MM.1S (cell line): ENCODE results near the gene CDK6.

Experiments used
- DNase-seq: peaks from one replicate; pipeline ENCODE4 v3.0.0-alpha.2; 2015
- H2AFZ ChIP-seq: fragments of 300-600 bp; sonication (generic); 2 replicates; pipeline ENCODE4 v1.6.0; 2016; ENCODE audit warnings: antibody characterized with exemption, low read length
- H3F3A ChIP-seq: fragments of 300-600 bp; sonication (generic); 2 replicates; pipeline ENCODE4 v1.6.1; 2016; ENCODE audit warnings: mild to moderate bottlenecking, antibody characterized with exemption, low read length, moderate library complexity, mixed read lengths; ENCODE audit not compliant: insufficient read depth
- H3K27ac ChIP-seq: fragments of 300-600 bp; sonication (generic); 2 replicates; pipeline ENCODE4 v1.5.1; 2016; ENCODE audit warnings: mild to moderate bottlenecking, low read length
- H3K27me3 ChIP-seq: fragments of 300-600 bp; sonication (generic); replicated peaks from 2 replicates; pipeline ENCODE4 v1.6.0; 2016; ENCODE audit warnings: low read length; ENCODE audit not compliant: insufficient read depth
- H3K36me3 ChIP-seq: fragments of 300-600 bp; sonication (generic); replicated peaks from 2 replicates; pipeline ENCODE4 v1.6.1; 2016; ENCODE audit warnings: mild to moderate bottlenecking, low read length, mixed read lengths; ENCODE audit not compliant: insufficient read depth
- H3K4me1 ChIP-seq: fragments of 300-600 bp; sonication (generic); 2 replicates; pipeline ENCODE4 v1.6.1; 2016; ENCODE audit warnings: low read length, mixed read lengths
- H3K4me2 ChIP-seq: fragments of 300-600 bp; sonication (generic); 2 replicates; pipeline ENCODE4 v1.6.0; 2016; ENCODE audit warnings: low read depth, low read length
- H3K4me3 ChIP-seq: fragments of 300-600 bp; sonication (generic); 2 replicates; pipeline ENCODE4 v1.5.1; 2016; ENCODE audit warnings: low read length, mixed read lengths
- H3K79me2 ChIP-seq: fragments of 300-600 bp; sonication (generic); 2 replicates; pipeline ENCODE4 v1.6.1; 2016; ENCODE audit warnings: mixed run types, low read length, mixed read lengths
- H3K9ac ChIP-seq: fragments of 300-600 bp; sonication (generic); 2 replicates; pipeline ENCODE4 v1.6.1; 2016; ENCODE audit warnings: low read length, mixed read lengths
- H3K9me2 ChIP-seq: fragments of 300-600 bp; sonication (generic); replicated peaks from 2 replicates; pipeline ENCODE4 v1.6.1; 2016; ENCODE audit warnings: mild to moderate bottlenecking, low read length, mixed read lengths; ENCODE audit not compliant: insufficient read depth
- H3K9me3 ChIP-seq: fragments of 300-600 bp; sonication (generic); replicated peaks from 2 replicates; pipeline ENCODE4 v1.6.1; 2016; ENCODE audit warnings: mild to moderate bottlenecking, low read length, mixed read lengths; ENCODE audit not compliant: insufficient read depth
- H4K20me1 ChIP-seq: fragments of 300-600 bp; sonication (generic); 2 replicates; pipeline ENCODE4 v1.6.1; 2016; ENCODE audit warnings: mild to moderate bottlenecking, low read length, moderate library complexity, mixed read lengths; ENCODE audit not compliant: insufficient read depth
- EZH2 ChIP-seq: fragments of 300-600 bp; sonication (generic); optimal IDR thresholded peaks from 2 replicates; pipeline ENCODE3; 2017; ENCODE audit warnings: low read depth, mild to moderate bottlenecking, antibody characterized with exemption, low read length, mixed read lengths
- EZH2phosphoT487 ChIP-seq: fragments of 300-600 bp; sonication (generic); IDR thresholded peaks from 2 replicates; pipeline ENCODE4 v1.6.1; 2018; ENCODE audit warnings: antibody characterized with exemption, low read length
- TF ChIP-seq, protein P1 (sequence below): fragments of 300-600 bp; sonication (generic); IDR thresholded peaks from 2 replicates; pipeline ENCODE4 v1.5.1; 2016; ENCODE audit warnings: antibody characterized with exemption, low read length, mixed read lengths

The CDK6 gene

DNA sequence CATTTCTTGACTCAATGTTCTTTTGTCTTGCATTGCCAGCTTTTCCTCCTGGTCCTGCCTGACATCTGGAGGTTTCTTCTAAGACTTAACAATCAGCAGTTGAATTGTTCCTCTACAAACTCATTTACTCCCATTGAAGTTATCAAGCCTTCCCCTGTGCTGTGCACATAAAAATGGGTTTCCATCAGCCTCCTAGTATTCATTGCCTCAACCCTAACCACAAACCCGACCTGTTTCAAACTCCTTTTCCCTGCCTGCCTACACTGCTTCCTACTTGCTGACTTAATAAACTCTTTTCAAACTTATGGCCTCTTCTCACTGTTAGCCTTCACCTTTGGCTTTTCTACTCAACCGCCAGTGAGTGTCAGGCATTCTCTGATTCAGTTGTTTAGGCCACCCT is 9.4 kb upstream of the CDK6 start:
- H3K27ac ChIP-seq: no peak overlapping the region
- H3K9ac ChIP-seq: no peak overlapping the region
- no peaks in the 10 kb centered on the region for H3K9me3 ChIP-seq
- H4K20me1 ChIP-seq: no peaks in the 10 kb centered on the region
- no peaks in the 10 kb centered on the region for H3K79me2 ChIP-seq
- no peak overlapping the region for H3K4me2 ChIP-seq
- 0 out of 2 replicates have a peak, but pooled peaks cover 4% of the 10 kb centered on the region for H3K27me3 ChIP-seq
- H2AFZ ChIP-seq: no peak overlapping the region
- H3K4me3 ChIP-seq: no peak overlapping the region
- H3F3A ChIP-seq: no peaks in the 10 kb centered on the region
- no peak for DNase-seq
- H3K36me3 ChIP-seq: no peaks in the 10 kb centered on the region
- no peaks in the 10 kb centered on the region for H3K9me2 ChIP-seq
- TF ChIP-seq EZH2 (no peak), EZH2phosphoT487 (no peak)
- TF ChIP-seq, protein P1, sequence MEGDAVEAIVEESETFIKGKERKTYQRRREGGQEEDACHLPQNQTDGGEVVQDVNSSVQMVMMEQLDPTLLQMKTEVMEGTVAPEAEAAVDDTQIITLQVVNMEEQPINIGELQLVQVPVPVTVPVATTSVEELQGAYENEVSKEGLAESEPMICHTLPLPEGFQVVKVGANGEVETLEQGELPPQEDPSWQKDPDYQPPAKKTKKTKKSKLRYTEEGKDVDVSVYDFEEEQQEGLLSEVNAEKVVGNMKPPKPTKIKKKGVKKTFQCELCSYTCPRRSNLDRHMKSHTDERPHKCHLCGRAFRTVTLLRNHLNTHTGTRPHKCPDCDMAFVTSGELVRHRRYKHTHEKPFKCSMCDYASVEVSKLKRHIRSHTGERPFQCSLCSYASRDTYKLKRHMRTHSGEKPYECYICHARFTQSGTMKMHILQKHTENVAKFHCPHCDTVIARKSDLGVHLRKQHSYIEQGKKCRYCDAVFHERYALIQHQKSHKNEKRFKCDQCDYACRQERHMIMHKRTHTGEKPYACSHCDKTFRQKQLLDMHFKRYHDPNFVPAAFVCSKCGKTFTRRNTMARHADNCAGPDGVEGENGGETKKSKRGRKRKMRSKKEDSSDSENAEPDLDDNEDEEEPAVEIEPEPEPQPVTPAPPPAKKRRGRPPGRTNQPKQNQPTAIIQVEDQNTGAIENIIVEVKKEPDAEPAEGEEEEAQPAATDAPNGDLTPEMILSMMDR: no peak
- no peaks in the 10 kb centered on the region for H3K4me1 ChIP-seq

DNA sequence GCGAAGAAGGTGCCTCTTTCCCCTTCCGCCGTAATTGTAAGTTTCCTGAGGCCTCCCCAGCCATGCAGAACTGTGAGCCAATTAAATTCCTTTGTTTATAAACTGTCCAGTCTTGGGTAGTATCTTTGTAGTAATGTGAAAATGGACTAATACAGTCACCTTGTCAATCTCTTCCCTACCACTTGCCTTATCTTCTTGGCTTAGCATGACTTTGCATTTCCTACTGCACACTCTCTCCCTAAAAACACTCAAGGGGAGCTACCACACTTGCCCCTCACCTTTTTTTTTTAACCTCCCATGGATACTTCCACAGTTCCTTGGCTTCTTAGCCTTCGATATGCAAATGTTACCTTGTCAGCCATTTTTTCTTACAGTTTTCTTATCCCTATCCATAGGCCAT is 7.4 kb upstream of the CDK6 start:
- no peak overlapping the region for H3K27ac ChIP-seq
- H3K4me3 ChIP-seq: no peak overlapping the region
- no peak overlapping the region for H3K9ac ChIP-seq

DNA sequence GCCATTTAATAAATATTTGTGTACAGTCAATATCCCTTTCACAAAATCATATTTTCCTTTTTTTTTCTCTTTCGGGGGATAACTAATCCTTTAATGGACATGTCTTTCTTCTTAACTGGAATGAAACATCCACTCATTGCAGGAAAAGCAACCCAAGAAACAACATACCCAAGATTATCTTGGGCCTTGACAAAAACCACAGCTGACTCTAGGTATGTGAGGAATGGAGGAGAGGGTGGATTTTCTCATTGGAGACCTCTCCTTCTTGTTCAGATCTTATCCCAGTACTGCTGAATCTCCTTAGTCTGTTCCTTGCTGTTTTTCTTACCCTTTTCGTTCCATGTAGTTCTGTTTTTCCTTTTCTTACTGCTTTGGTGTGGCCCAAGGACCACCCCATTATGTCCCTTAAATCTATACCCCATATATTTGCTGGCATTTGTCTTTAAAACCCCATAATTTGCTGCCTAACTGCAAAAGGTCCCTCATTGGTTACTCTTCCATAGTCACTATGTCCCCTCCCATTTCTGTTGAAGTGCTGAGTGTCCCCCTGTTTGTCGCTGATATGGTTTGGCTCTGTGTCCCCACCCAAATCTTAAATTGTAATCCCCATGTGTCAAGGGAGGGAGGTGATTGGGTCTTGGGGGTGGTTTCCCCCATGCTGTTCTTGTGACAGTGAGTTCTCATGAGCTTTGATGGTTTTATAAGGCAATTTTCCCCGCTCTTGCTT is 6.8 kb upstream of the CDK6 start:
- no peak overlapping the region for H3K9ac ChIP-seq
- H3F3A ChIP-seq: no peaks in the 10 kb centered on the region
- TF ChIP-seq, protein P1: no peak
- TF ChIP-seq EZH2: no peak
- no peak for TF ChIP-seq EZH2phosphoT487
- H4K20me1 ChIP-seq: no peaks in the 10 kb centered on the region
- no peaks in the 10 kb centered on the region for H3K9me3 ChIP-seq
- H3K79me2 ChIP-seq: no peaks in the 10 kb centered on the region
- H3K4me3 ChIP-seq: no peak overlapping the region
- H3K4me2 ChIP-seq: no peak overlapping the region
- no peak for DNase-seq
- peaks cover 29% of the 10 kb centered on the region for H3K27me3 ChIP-seq
- H3K27ac ChIP-seq: no peak overlapping the region
- H3K9me2 ChIP-seq: no peaks in the 10 kb centered on the region
- no peak overlapping the region for H2AFZ ChIP-seq
- H3K36me3 ChIP-seq: no peaks in the 10 kb centered on the region
- H3K4me1 ChIP-seq: no peaks in the 10 kb centered on the region

More for the DNA sequence above, 7.4 kb upstream of the CDK6 start:
- Histone ChIP-seq H3K4me1 (no peaks in the 10 kb centered on the region), H3K36me3 (no peaks in the 10 kb centered on the region), H2AFZ (no peak overlapping the region), H3K79me2 (no peaks in the 10 kb centered on the region), H3K9me2 (no peaks in the 10 kb centered on the region), H3K9me3 (no peaks in the 10 kb centered on the region), H3K27me3 (peaks cover 23% of the 10 kb centered on the region), H3F3A (no peaks in the 10 kb centered on the region), H4K20me1 (no peaks in the 10 kb centered on the region), H3K4me2 (no peak overlapping the region)
- no peak for DNase-seq
- TF ChIP-seq EZH2phosphoT487 (no peak), EZH2 (no peak)
- TF ChIP-seq, protein P1: no peak
